ENCODE data around the gene NQO2. TPM values are rescaled to one million over a fixed set of nuclear protein-coding genes. Genes with fewer than 3 reads are reported as not detected.
A peak's percentile ranks its signal among the peaks of the same experiment; 100 is the strongest.

The NQO2 gene
- polyA plus RNA-seq, 1 of the 3 experiments (the other 2 are of a cell fraction), result 19.2 TPM

GRCh38 chr6:3001146-3001772, 1.6 kb downstream of the NQO2 start:
- ChIA-PET POLR2A (interaction anchor here (1.0 kb wide), 1 partner anchor 65 kb away, joined by 3 read pairs; no protein-coding TSS in a partner anchor), CTCF (interaction anchor here (0.6 to 2.8 kb wide), 18 partner anchors 10 to 263 kb away, joined by 3 to 10 read pairs (median 4); partner anchors contain the start of gene RIPK1)
- peaks cover 0 to 11% of the 10 kb centered on the region in 2 experiments; a peak in 1 of 4 replicates for H3K4me1 ChIP-seq (ENCODE audit: control insufficient read depth in 1 of 2, insufficient read depth in 2 of 2, low read depth in 1 of 2, low read length in 1 of 2)
- H3K4me3 ChIP-seq (ENCODE audit: low read depth in 2 of 2, low read length in 1 of 2), result no peak overlapping the region
- no peaks in the 10 kb centered on the region for H4K20me1 ChIP-seq (ENCODE audit: insufficient read depth)
- no peaks in the 10 kb centered on the region for H3K36me3 ChIP-seq (replicated peaks in 1 of 2; ENCODE audit: control insufficient read depth in 1 of 2, insufficient read depth in 2 of 2, low read length in 1 of 2)
- no peaks in the 10 kb centered on the region; the same call in 1 of the 2 replicates for H3K79me2 ChIP-seq (ENCODE audit: insufficient read depth)
- H3K27ac ChIP-seq (ENCODE audit: low read depth in 2 of 2, low read length in 1 of 2), result no peak overlapping the region
- TF ChIP-seq NFIC (IDR thresholded peaks at IDR 0.05; ENCODE audit: borderline replicate concordance), result no peak
- TF ChIP-seq USF1 (IDR thresholded peaks at IDR 0.05; ENCODE audit: borderline replicate concordance, low read depth), result no peak
- no peak for TF ChIP-seq RAD21 (IDR thresholded peaks at IDR 0.05; ENCODE audit: low read length)
- no peak for TF ChIP-seq YY1 (IDR thresholded peaks at IDR 0.05; ENCODE audit: low read depth)
- DNase-seq, result no peak
- H3K27me3 ChIP-seq (ENCODE audit: insufficient read depth), result no peaks in the 10 kb centered on the region
- H2AFZ ChIP-seq (ENCODE audit: low read depth), result no peak overlapping the region
- no peak overlapping the region for H3K9ac ChIP-seq
- 91% methylated on average over 11 of the region's 11 CpGs for WGBS (ENCODE audit: low lambda C conversion rate)
- H3K9me2 ChIP-seq, result no peaks in the 10 kb centered on the region
- H3F3A ChIP-seq (replicated peaks; ENCODE audit: insufficient read depth), result peaks cover 8% of the 10 kb centered on the region
- H3K4me2 ChIP-seq, result no peak overlapping the region
- H3K9me3 ChIP-seq, result no peaks in the 10 kb centered on the region

- Histone ChIP-seq H3K4me3 (ENCODE audit: low read depth in 2 of 2, low read length in 1 of 2) (no peak overlapping the region), H3K36me3 (replicated peaks in 1 of 2; ENCODE audit: control insufficient read depth in 1 of 2, insufficient read depth in 2 of 2, low read length in 1 of 2) (no peaks in the 10 kb centered on the region), H3K4me1 (ENCODE audit: control insufficient read depth in 1 of 2, insufficient read depth in 2 of 2, low read depth in 1 of 2, low read length in 1 of 2) (peaks cover 0 to 11% of the 10 kb centered on the region in 2 experiments; a peak in 1 of 4 replicates), H3K79me2 (ENCODE audit: insufficient read depth) (no peaks in the 10 kb centered on the region; the same call in 1 of the 2 replicates), H3K9me3 (no peaks in the 10 kb centered on the region), H4K20me1 (ENCODE audit: insufficient read depth) (no peaks in the 10 kb centered on the region), H3F3A (replicated peaks; ENCODE audit: insufficient read depth) (peaks cover 8% of the 10 kb centered on the region), H3K4me2 (no peak overlapping the region), H2AFZ (ENCODE audit: low read depth) (no peak overlapping the region), H3K9me2 (no peaks in the 10 kb centered on the region), H3K27me3 (ENCODE audit: insufficient read depth) (no peaks in the 10 kb centered on the region), H3K9ac (no peak overlapping the region), H3K27ac (ENCODE audit: low read depth in 2 of 2, low read length in 1 of 2) (no peak overlapping the region)
- ChIA-PET CTCF (interaction anchor here (0.6 to 2.8 kb wide), 17 partner anchors 9 to 264 kb away, joined by 3 to 10 read pairs (median 4); partner anchors contain the start of gene RIPK1), POLR2A (interaction anchor here (1.0 kb wide), 1 partner anchor 65 kb away, joined by 3 read pairs; no protein-coding TSS in a partner anchor)
- 68% methylated on average over 2 of the region's 2 CpGs for WGBS (ENCODE audit: low lambda C conversion rate)
- DNase-seq, result no peak
- TF ChIP-seq GATA2 (CRISPR knock-in tag; IDR thresholded peaks at IDR 0.05) (no peak), CHD2 (IDR thresholded peaks at IDR 0.05; ENCODE audit: low read length, partially characterized antibody) (no peak), USF1 (IDR thresholded peaks at IDR 0.05; ENCODE audit: borderline replicate concordance, low read depth) (no peak), ELF1 (IDR thresholded peaks at IDR 0.05) (no peak), RAD21 (IDR thresholded peaks at IDR 0.05; ENCODE audit: low read length) (peak; percentile 22; the same call in 1 of the 2 replicates), NFIC (IDR thresholded peaks at IDR 0.05; ENCODE audit: borderline replicate concordance) (no peak), PBX3 (IDR thresholded peaks at IDR 0.05) (no peak), SMC3 (IDR thresholded peaks at IDR 0.05; ENCODE audit: low read depth, low read length) (no peak), TEAD4 (IDR thresholded peaks at IDR 0.05; ENCODE audit: borderline replicate concordance, insufficient read depth) (no peak), EZH2phosphoT487 (IDR thresholded peaks at IDR 0.05; ENCODE audit: borderline replicate concordance, low read depth) (no peak), NRF1 (IDR thresholded peaks at IDR 0.05; ENCODE audit: low read depth, low read length) (no peak), FOXJ3 (CRISPR knock-in tag; IDR thresholded peaks at IDR 0.05) (no peak), GABPA (IDR thresholded peaks at IDR 0.05; ENCODE audit: low read depth) (no peak), SIN3A (IDR thresholded peaks at IDR 0.05; ENCODE audit: borderline replicate concordance, low read depth, low read length) (no peak), RXRA (IDR thresholded peaks at IDR 0.05; ENCODE audit: borderline replicate concordance, low read depth) (no peak), MXI1 (IDR thresholded peaks at IDR 0.05; ENCODE audit: low read depth, low read length) (peak; percentile 23; the same call in 1 of the 2 replicates), CTCF (IDR thresholded peaks at IDR 0.05) (peak; percentile 49), ZBTB33 (IDR thresholded peaks at IDR 0.05; ENCODE audit: borderline replicate concordance, low read depth) (no peak)
These were observed 2.1 kb downstream of the NQO2 start for GRCh38 chr6:3001773-3002293.
